SK-N-SH (cell line): Measurements from ENCODE around the gene CPA4. TPM values are rescaled to one million over a fixed set of nuclear protein-coding genes. Genes with fewer than 3 reads are reported as not detected.

ENCODE experiments used
- CTCF ChIA-PET: fragments of 300-600, 350-600 bp; formaldehyde crosslinking; extraction: SDS; loops from one replicate; lab custom pipeline; 2021; lab: Yijun Ruan, JAX
- POLR2A ChIA-PET: fragments of 350-600 bp; sonication (Branson Sonifier 250); formaldehyde crosslinking; extraction: SDS; loops from one replicate; lab custom pipeline; 2020; ENCODE audit warnings: antibody characterized with exemption, inconsistent platforms; lab: Yijun Ruan, JAX
- DNase-seq: peaks from one replicate; pipeline ENCODE4 v3.0.0; 2012
- H2AFZ ChIP-seq: fragments of 200-600 bp; sonication (generic); 2 replicates; pipeline ENCODE4 v1.8.1; 2016; ENCODE audit warnings: antibody characterized with exemption, mild to moderate bottlenecking, low read depth
- H3F3A ChIP-seq: fragments of 200-600 bp; sonication (generic); replicated peaks from 2 replicates; pipeline ENCODE3; 2016; ENCODE audit warnings: antibody characterized with exemption, mild to moderate bottlenecking; ENCODE audit not compliant: insufficient read depth
- H3K27ac ChIP-seq, 2 experiments: fragments of 200-500 bp in 1 of 2; fragments of 200-600 bp in 1 of 2; sonication (Bioruptor generic) in 1 of 2; sonication (generic), shearing (Covaris generic) in 1 of 2; 2 replicates each; pipeline versions ENCODE4 v1.5.1 to v1.6.1; 2014 to 2016; ENCODE audit warnings: low read depth in 2 of 2, inconsistent platforms in 1 of 2, low read length in 1 of 2, mild to moderate bottlenecking in 1 of 2, mixed read lengths in 1 of 2
- H3K27me3 ChIP-seq: fragments of 200-600 bp; sonication (generic), shearing (Covaris generic); 2 replicates; pipeline ENCODE4 v1.6.1; 2016; ENCODE audit warnings: mixed run types; ENCODE audit not compliant: insufficient read depth
- H3K36me3 ChIP-seq, 2 experiments: fragments of 200-500 bp in 1 of 2; fragments of 200-600 bp in 1 of 2; sonication (Bioruptor generic) in 1 of 2; sonication (generic) in 1 of 2; replicated peaks in 1 of 2; 2 replicates each; pipeline versions ENCODE3 to v1.5.1; 2014 to 2016; ENCODE audit warnings: low read length in 1 of 2, mild to moderate bottlenecking in 1 of 2; ENCODE audit not compliant: insufficient read depth in 2 of 2, control insufficient read depth in 1 of 2
- H3K4me1 ChIP-seq, 2 experiments: fragments of 200-500 bp in 1 of 2; fragments of 200-600 bp in 1 of 2; sonication (Bioruptor generic) in 1 of 2; sonication (generic), shearing (Covaris generic) in 1 of 2; 2 replicates each; pipeline versions ENCODE4 v1.5.1 to v1.6.1; 2014 to 2016; ENCODE audit warnings: low read depth in 1 of 2, low read length in 1 of 2, mixed run types in 1 of 2; ENCODE audit not compliant: insufficient read depth in 2 of 2, control insufficient read depth in 1 of 2
- H3K4me2 ChIP-seq: fragments of 200-600 bp; sonication (generic), shearing (Covaris generic); 2 replicates; pipeline ENCODE4 v1.6.1; 2017; ENCODE audit warnings: mixed run types
- H3K4me3 ChIP-seq, 2 experiments: fragments of 200-500 bp in 1 of 2; fragments of 200-600 bp in 1 of 2; sonication (Bioruptor generic) in 1 of 2; sonication (generic), shearing (Covaris generic) in 1 of 2; 2 replicates each; pipeline versions ENCODE4 v1.5.1 to v1.8.1; 2014 to 2016; ENCODE audit warnings: low read depth in 2 of 2, inconsistent platforms in 1 of 2, low read length in 1 of 2, mild to moderate bottlenecking in 1 of 2, mixed read lengths in 1 of 2, moderate library complexity in 1 of 2
- H3K79me2 ChIP-seq: fragments of 200-600 bp; sonication (generic); 2 replicates; pipeline ENCODE4 v1.8.1; 2017; ENCODE audit warnings: mild to moderate bottlenecking; ENCODE audit not compliant: insufficient read depth
- H3K9ac ChIP-seq: fragments of 200-600 bp; sonication (generic); 2 replicates; pipeline ENCODE4 v1.6.1; 2017; ENCODE audit warnings: mixed run types
- H3K9me2 ChIP-seq: fragments of 200-600 bp; sonication (generic); 2 replicates; pipeline ENCODE4 v1.6.1; 2017; ENCODE audit warnings: mixed run types
- H3K9me3 ChIP-seq: fragments of 200-600 bp; sonication (generic); 2 replicates; pipeline ENCODE4 v1.6.1; 2017; ENCODE audit warnings: mixed run types, mild to moderate bottlenecking, moderate library complexity
- H4K20me1 ChIP-seq: fragments of 200-600 bp; sonication (generic); 2 replicates; pipeline ENCODE4 v1.6.1; 2017; ENCODE audit warnings: mild to moderate bottlenecking, mixed run types; ENCODE audit not compliant: insufficient read depth
- CTCF ChIP-seq: fragments of 200-600 bp; sonication (generic); IDR thresholded peaks from 2 replicates; pipeline ENCODE4 v1.6.1; 2017; ENCODE audit warnings: antibody characterized with exemption, mild to moderate bottlenecking, moderate library complexity
- ELF1 ChIP-seq: IDR thresholded peaks from 2 replicates; pipeline ENCODE4 v1.4.0; 2012
- EP300 ChIP-seq, 2 experiments: IDR thresholded peaks; 2 replicates each; pipeline versions ENCODE4 v1.4.0 to v1.6.1; 2012; ENCODE audit warnings: borderline replicate concordance in 1 of 2, low read depth in 1 of 2, low read length in 1 of 2
- FOXJ3 ChIP-seq: sonication (generic); formaldehyde crosslinking; IDR thresholded peaks from 2 replicates; pipeline ENCODE4 v1.5.1; 2020; ENCODE audit warnings: mild to moderate bottlenecking, missing genetic modification reagents
- FOXM1 ChIP-seq: IDR thresholded peaks from 2 replicates; pipeline ENCODE4 v1.4.0; 2012; ENCODE audit warnings: low read depth, mild to moderate bottlenecking
- GABPA ChIP-seq: IDR thresholded peaks from 2 replicates; pipeline ENCODE4 v1.4.0; 2012; ENCODE audit warnings: low read depth, mild to moderate bottlenecking
- GATA2 ChIP-seq: sonication (generic); formaldehyde crosslinking; IDR thresholded peaks from 2 replicates; pipeline ENCODE4 v1.5.0; 2020; ENCODE audit warnings: mild to moderate bottlenecking, missing genetic modification reagents
- JUND ChIP-seq: IDR thresholded peaks from 2 replicates; pipeline ENCODE4 v1.4.0; 2012
- RCOR1 ChIP-seq: fragments of 150-350 bp; IDR thresholded peaks from 2 replicates; pipeline ENCODE4 v1.6.1; 2017; ENCODE audit warnings: antibody characterized with exemption, low read length
- RFX5 ChIP-seq: IDR thresholded peaks from 2 replicates; pipeline ENCODE4 v1.6.1; 2012; ENCODE audit warnings: mild to moderate bottlenecking, improper control_type of control experiment, low read length
- RXRA ChIP-seq: IDR thresholded peaks from 2 replicates; pipeline ENCODE4 v1.4.0; 2012; ENCODE audit warnings: low read depth, mild to moderate bottlenecking, borderline replicate concordance
- SIN3A ChIP-seq: IDR thresholded peaks from 2 replicates; pipeline ENCODE4 v1.6.1; 2012; ENCODE audit warnings: low read depth, mild to moderate bottlenecking, low read length, moderate library complexity, borderline replicate concordance
- SMC3 ChIP-seq: IDR thresholded peaks from 2 replicates; pipeline ENCODE4 v1.6.1; 2012; ENCODE audit warnings: low read depth, low read length, improper control_type of control experiment
- TAF1 ChIP-seq: IDR thresholded peaks from 2 replicates; pipeline ENCODE4 v1.6.1; 2012; ENCODE audit warnings: low read depth, mild to moderate bottlenecking, low read length, moderate library complexity, borderline replicate concordance
- TEAD4 ChIP-seq: IDR thresholded peaks from 2 replicates; pipeline ENCODE4 v1.4.0; 2012; ENCODE audit warnings: mild to moderate bottlenecking, borderline replicate concordance; ENCODE audit not compliant: insufficient read depth
- USF1 ChIP-seq: IDR thresholded peaks from 2 replicates; pipeline ENCODE4 v1.4.0; 2012; ENCODE audit warnings: low read depth, borderline replicate concordance
- USF2 ChIP-seq: fragments of 150-350 bp; IDR thresholded peaks from 2 replicates; pipeline ENCODE4 v1.6.1; 2017; ENCODE audit warnings: antibody characterized with exemption, low read length, low read depth, borderline replicate concordance
- YY1 ChIP-seq: IDR thresholded peaks from 2 replicates; pipeline ENCODE4 v1.4.0; 2012; ENCODE audit warnings: low read depth, mild to moderate bottlenecking
- ZBTB33 ChIP-seq: IDR thresholded peaks from 2 replicates; pipeline ENCODE4 v1.4.0; 2012; ENCODE audit warnings: low read depth, borderline replicate concordance
- WGBS: methylation state at CpG from one replicate; pipeline ENCODE4 v1.1.6; 2017; ENCODE audit warnings: low lambda C conversion rate; 5-methylcytosine and 5-hydroxymethylcytosine counted together
- polyA plus RNA-seq, 3 experiments: library from polyadenylated mRNA; depleted of rRNA; stranded (reverse); fragments of >200 nt; gene quantifications; 2 replicates each; pipeline ENCODE4 v1.2.3, GENCODE V29; 2012

The CPA4 gene
- polyA plus RNA-seq, 1 of the 3 experiments (the other 2 are of a cell fraction): 176 TPM

- TF ChIP-seq EP300 (IDR thresholded peaks at IDR 0.05; ENCODE audit: borderline replicate concordance in 1 of 2, low read depth in 1 of 2, low read length in 1 of 2): no peak
- TF ChIP-seq USF2: no peak
- no peak for TF ChIP-seq YY1
- no peak for TF ChIP-seq SIN3A
- no peak for TF ChIP-seq RCOR1
- TF ChIP-seq SMC3: no peak
- TF ChIP-seq TAF1: no peak
Measured at GRCh38 chr7:130279286-130279685, 13.7 kb upstream of the CPA4 start (continued).

GRCh38 chr7:130279906-130280305 lies 13.1 kb upstream of the CPA4 start:
- 100% methylated on average over 1 of the region's 1 CpG for WGBS
- Histone ChIP-seq H3K36me3 (no peaks in the 10 kb centered on the region), H2AFZ (no peak overlapping the region), H3K9me2 (no peaks in the 10 kb centered on the region), H3K4me1 (peaks cover 3 to 13% of the 10 kb centered on the region in 2 experiments; a peak in 3 of 4 replicates), H4K20me1 (no peaks in the 10 kb centered on the region), H3K27me3 (no peaks in the 10 kb centered on the region), H3K9me3 (no peaks in the 10 kb centered on the region), H3K79me2 (no peaks in the 10 kb centered on the region), H3K4me3 (no peak overlapping the region), H3K4me2 (no peak overlapping the region), H3K27ac (no peak overlapping the region), H3F3A (no peaks in the 10 kb centered on the region), H3K9ac (no peak overlapping the region)
- TF ChIP-seq ELF1 (no peak), GABPA (no peak), FOXJ3 (no peak), GATA2 (CRISPR knock-in tag) (no peak), USF2 (no peak), TAF1 (no peak), USF1 (no peak), SIN3A (no peak), EP300 (IDR thresholded peaks at IDR 0.05; ENCODE audit: borderline replicate concordance in 1 of 2, low read depth in 1 of 2, low read length in 1 of 2) (no peak), TEAD4 (no peak), CTCF (no peak), FOXM1 (no peak), RFX5 (no peak), RXRA (no peak), JUND (no peak), ZBTB33 (no peak)
- POLR2A ChIA-PET: no interaction called here
- no peak for DNase-seq
- CTCF ChIA-PET: interaction anchor here (1.2 to 3.7 kb wide), 6 partner anchors 14 to 217 kb away, joined by 3 to 21 read pairs (median 9); partner anchors contain the start of genes CPA4 and KLHDC10
